Progenitor cell of endocrine pancreas (in vitro differentiated cells): Measurements from ENCODE around the gene CCSER1. TPM values are rescaled to one million over a fixed set of nuclear protein-coding genes. Genes with fewer than 3 reads are reported as not detected.

Experiments
- DNase-seq: peaks from one replicate; pipeline ENCODE4 v3.0.0; 2021; ENCODE audit warnings: low spot score; ENCODE audit not compliant: unreplicated experiment
- H3K27ac Mint-ChIP-seq: 2 replicates; pipeline ENCODE4 v1.8.0; 2021; ENCODE audit warnings: mild to moderate bottlenecking, moderate library complexity, mixed read lengths
- H3K27me3 Mint-ChIP-seq: 2 replicates; pipeline ENCODE4 v1.8.0; 2021; ENCODE audit warnings: mixed read lengths
- H3K36me3 Mint-ChIP-seq: 2 replicates; pipeline ENCODE4 v1.8.0; 2022; ENCODE audit warnings: mixed read lengths; ENCODE audit not compliant: insufficient read depth
- H3K4me1 Mint-ChIP-seq: 2 replicates; pipeline ENCODE4 v1.8.0; 2021; ENCODE audit warnings: low read depth, mixed read lengths
- H3K4me3 Mint-ChIP-seq: 2 replicates; pipeline ENCODE4 v1.8.0; 2021; ENCODE audit warnings: low read depth, mild to moderate bottlenecking, moderate library complexity, mixed read lengths
- H3K9me3 Mint-ChIP-seq: 2 replicates; pipeline ENCODE4 v1.8.0; 2021; ENCODE audit warnings: low read depth, mixed read lengths
- total RNA-seq: library from RNA; stranded (reverse); gene quantifications from 2 replicates; pipeline ENCODE4 v1.2.1, GENCODE V29; 2021
- TF ChIP-seq, protein P1 (sequence below): fragments of 200-600 bp; sonication (generic); IDR thresholded peaks from one replicate; pipeline ENCODE4 v1.5.0; 2021; ENCODE audit warnings: antibody characterized with exemption, mild to moderate bottlenecking; ENCODE audit not compliant: unreplicated experiment

The CCSER1 gene
- total RNA-seq, 1 donor from 2014 or later: 11.6 TPM

DNA sequence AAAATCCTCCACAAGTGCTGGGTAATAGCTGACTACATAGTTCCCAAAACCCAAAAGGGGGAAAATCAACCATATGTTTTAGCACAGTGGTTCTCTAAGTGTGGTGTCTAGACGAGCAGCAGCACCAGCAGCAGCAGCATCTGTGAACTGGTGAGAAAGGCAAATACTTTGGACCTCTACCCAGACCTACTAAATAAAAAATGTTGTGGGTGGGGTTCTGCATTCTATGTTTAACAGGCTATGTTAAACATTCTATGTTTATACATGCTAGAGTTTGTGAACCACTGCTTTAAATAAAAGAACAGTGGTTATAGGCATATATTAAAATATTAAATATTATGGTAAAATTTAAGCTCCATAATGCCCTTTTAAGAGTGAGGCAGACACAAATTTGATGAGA lies 1171.6 kb downstream of the CCSER1 start:
- H3K4me1 Mint-ChIP-seq: peaks cover 3% of the 10 kb centered on the region
- H3K9me3 Mint-ChIP-seq: peaks cover 4% of the 10 kb centered on the region
- no peaks in the 10 kb centered on the region for H3K27me3 Mint-ChIP-seq
- no peak overlapping the region for H3K4me3 Mint-ChIP-seq
- TF ChIP-seq, protein P1, sequence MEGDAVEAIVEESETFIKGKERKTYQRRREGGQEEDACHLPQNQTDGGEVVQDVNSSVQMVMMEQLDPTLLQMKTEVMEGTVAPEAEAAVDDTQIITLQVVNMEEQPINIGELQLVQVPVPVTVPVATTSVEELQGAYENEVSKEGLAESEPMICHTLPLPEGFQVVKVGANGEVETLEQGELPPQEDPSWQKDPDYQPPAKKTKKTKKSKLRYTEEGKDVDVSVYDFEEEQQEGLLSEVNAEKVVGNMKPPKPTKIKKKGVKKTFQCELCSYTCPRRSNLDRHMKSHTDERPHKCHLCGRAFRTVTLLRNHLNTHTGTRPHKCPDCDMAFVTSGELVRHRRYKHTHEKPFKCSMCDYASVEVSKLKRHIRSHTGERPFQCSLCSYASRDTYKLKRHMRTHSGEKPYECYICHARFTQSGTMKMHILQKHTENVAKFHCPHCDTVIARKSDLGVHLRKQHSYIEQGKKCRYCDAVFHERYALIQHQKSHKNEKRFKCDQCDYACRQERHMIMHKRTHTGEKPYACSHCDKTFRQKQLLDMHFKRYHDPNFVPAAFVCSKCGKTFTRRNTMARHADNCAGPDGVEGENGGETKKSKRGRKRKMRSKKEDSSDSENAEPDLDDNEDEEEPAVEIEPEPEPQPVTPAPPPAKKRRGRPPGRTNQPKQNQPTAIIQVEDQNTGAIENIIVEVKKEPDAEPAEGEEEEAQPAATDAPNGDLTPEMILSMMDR: no peak
- H3K27ac Mint-ChIP-seq: no peak overlapping the region
- DNase-seq: no peak
- no peaks in the 10 kb centered on the region for H3K36me3 Mint-ChIP-seq

GRCh38 chr4:91302120-91302519 lies 1174.9 kb downstream of the CCSER1 start:
- H3K4me3 Mint-ChIP-seq: no peak overlapping the region
- DNase-seq: no peak
- H3K4me1 Mint-ChIP-seq: peaks cover 3% of the 10 kb centered on the region
- TF ChIP-seq, protein P1: no peak
- H3K27me3 Mint-ChIP-seq: no peaks in the 10 kb centered on the region
- H3K27ac Mint-ChIP-seq: no peak overlapping the region
- no peaks in the 10 kb centered on the region for H3K36me3 Mint-ChIP-seq
- no peaks in the 10 kb centered on the region for H3K9me3 Mint-ChIP-seq

- Mint-ChIP-seq H3K4me1 (peaks cover 3% of the 10 kb centered on the region), H3K4me3 (no peak overlapping the region), H3K9me3 (no peaks in the 10 kb centered on the region), H3K36me3 (no peaks in the 10 kb centered on the region), H3K27ac (no peak overlapping the region), H3K27me3 (no peaks in the 10 kb centered on the region)
- TF ChIP-seq, protein P1: no peak
- DNase-seq: no peak
Measured at GRCh38 chr4:91304292-91304691, 1177.1 kb downstream of the CCSER1 start.

GRCh38 chr4:91317434-91317833 lies 1190.2 kb downstream of the CCSER1 start:
- Mint-ChIP-seq H3K4me3 (no peak overlapping the region), H3K9me3 (no peaks in the 10 kb centered on the region), H3K4me1 (peaks cover 4% of the 10 kb centered on the region), H3K27me3 (no peaks in the 10 kb centered on the region), H3K36me3 (no peaks in the 10 kb centered on the region), H3K27ac (no peak overlapping the region)
- TF ChIP-seq, protein P1: no peak
- DNase-seq: no peak

DNA sequence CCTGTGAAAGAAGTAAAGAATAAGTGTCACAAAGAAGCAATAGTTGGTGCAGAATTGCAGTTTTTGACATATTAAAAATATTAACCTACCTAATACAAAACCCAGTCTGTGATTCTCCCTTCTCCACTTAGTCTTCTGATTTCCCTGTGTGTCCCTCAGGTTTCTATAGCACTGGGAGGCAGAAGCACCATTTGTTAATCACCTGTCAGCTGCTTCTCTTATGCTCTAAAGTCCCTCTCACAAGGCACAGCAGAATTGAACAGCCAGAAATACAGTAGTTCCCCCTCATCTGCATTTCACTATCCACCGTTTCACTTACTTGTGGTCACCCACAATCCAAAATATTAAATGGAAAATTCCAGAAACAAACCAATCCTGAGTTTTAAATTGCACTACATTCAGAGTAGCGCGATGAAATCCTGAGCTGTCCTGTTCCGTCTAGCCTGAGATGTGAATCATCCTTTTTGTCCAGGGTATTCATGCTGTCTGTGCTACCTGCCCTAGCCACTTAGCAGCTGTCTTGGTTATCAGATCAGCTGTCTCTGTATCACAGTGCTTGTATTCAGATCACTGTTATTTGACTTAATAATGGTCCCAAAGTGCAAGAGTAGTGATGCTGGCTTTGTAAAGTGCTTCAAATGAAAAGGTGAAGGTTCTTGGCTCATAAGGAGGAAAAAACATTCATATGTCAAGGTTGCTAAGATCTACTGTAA lies 1192.5 kb downstream of the CCSER1 start:
- no peak for DNase-seq
- peaks cover 4% of the 10 kb centered on the region for H3K4me1 Mint-ChIP-seq
- H3K27ac Mint-ChIP-seq: no peak overlapping the region
- no peak overlapping the region for H3K4me3 Mint-ChIP-seq
- no peaks in the 10 kb centered on the region for H3K9me3 Mint-ChIP-seq
- H3K36me3 Mint-ChIP-seq: no peaks in the 10 kb centered on the region
- no peaks in the 10 kb centered on the region for H3K27me3 Mint-ChIP-seq
- TF ChIP-seq, protein P1: no peak
